B cell (primary cell): ENCODE data around the gene SLC2A11. TPM values are rescaled to one million over a fixed set of nuclear protein-coding genes. Genes with fewer than 3 reads are reported as not detected.
A peak's percentile ranks its signal among the peaks of the same experiment; 100 is the strongest.

ENCODE experiments used
- ATAC-seq: fragments of 200-7000 bp; cut with Tn5 transposase; one replicate; pipeline ENCODE4 v1.10.0; 2021; ENCODE audit warnings: low read depth, mild to moderate bottlenecking, moderate number of reproducible peaks, moderate library complexity
- CTCF ChIA-PET: fragments of 350-600 bp; sonication (Branson Sonifier 250); formaldehyde crosslinking; loops from one replicate; lab custom pipeline; 2021; ENCODE audit warnings: antibody characterized with exemption, inconsistent platforms; lab: Charles Lee
- POLR2A ChIA-PET: fragments of 350-600 bp; sonication (Branson Sonifier 250); formaldehyde crosslinking; loops from one replicate; lab custom pipeline; 2021; ENCODE audit warnings: antibody characterized with exemption; lab: Charles Lee
- DNase-seq: peaks from one replicate; pipeline ENCODE4 v3.0.0; 2013
- H2AFZ ChIP-seq: 2 replicates; pipeline ENCODE4 v1.6.1; 2012; ENCODE audit warnings: mild to moderate bottlenecking, low read depth, low read length; ENCODE audit not compliant: insufficient read depth, poor library complexity, severe bottlenecking
- H3K27ac ChIP-seq, 2 donors: 1 replicate in 1 of 2; 2 replicates in 1 of 2; pipeline ENCODE4 v1.5.1; 2012 to 2013; ENCODE audit warnings: low read length in 2 of 2, mild to moderate bottlenecking in 2 of 2, moderate library complexity in 1 of 2
- H3K27me3 ChIP-seq, 4 experiments: fragments of 200-600 bp in 1 of 4; sonication (generic) in 1 of 4; replicated peaks in 1 of 4; 1 replicate in 2 of 4; 2 replicates in 2 of 4; pipeline versions ENCODE4 v1.6.1 to v1.7.0; 2013 to 2016; ENCODE audit warnings: low read length in 3 of 4, mild to moderate bottlenecking in 2 of 4, mixed read lengths in 1 of 4, moderate library complexity in 1 of 4; ENCODE audit not compliant: insufficient read depth in 4 of 4, control insufficient read depth in 3 of 4; ENCODE audit errors: control extremely low read depth in 1 of 4
- H3K36me3 ChIP-seq, 2 experiments: replicated peaks in 1 of 2; 1 replicate in 1 of 2; 2 replicates in 1 of 2; pipeline versions ENCODE4 v1.6.1 to v1.7.1; 2013; ENCODE audit warnings: low read length in 1 of 2; ENCODE audit not compliant: insufficient read depth in 2 of 2, control insufficient read depth in 1 of 2; ENCODE audit errors: control extremely low read depth in 1 of 2, extremely low read depth in 1 of 2
- H3K4me1 ChIP-seq, 2 donors: fragments of 200-600 bp in 1 of 2; sonication (generic) in 1 of 2; 1 replicate in 1 of 2; 2 replicates in 1 of 2; pipeline versions ENCODE4 v1.5.1 to v1.6.1; 2013 to 2017; ENCODE audit warnings: low read length in 2 of 2; ENCODE audit not compliant: control insufficient read depth in 2 of 2, insufficient read depth in 2 of 2
- H3K4me2 ChIP-seq: replicated peaks from 2 replicates; pipeline ENCODE3; 2012; ENCODE audit warnings: mild to moderate bottlenecking, low read depth, low read length; ENCODE audit not compliant: poor library complexity, severe bottlenecking
- H3K4me3 ChIP-seq, 5 experiments: fragments of 200-600 bp in 1 of 5; sonication (generic) in 1 of 5; 1 replicate in 3 of 5; 2 replicates in 2 of 5; pipeline versions ENCODE4 v1.5.1 to v1.7.0; 2011 to 2016; ENCODE audit warnings: low read length in 4 of 5, mild to moderate bottlenecking in 4 of 5, low read depth in 2 of 5, control low read depth in 1 of 5, moderate library complexity in 1 of 5; ENCODE audit not compliant: insufficient read depth in 1 of 5; ENCODE audit errors: control extremely low read depth in 1 of 5, extremely low read depth in 1 of 5
- H3K79me2 ChIP-seq: fragments of 200-600 bp; sonication (generic); one replicate; pipeline ENCODE4 v1.6.0; 2016; ENCODE audit warnings: low read length; ENCODE audit not compliant: control insufficient read depth, insufficient read depth
- H3K9ac ChIP-seq: fragments of 200-600 bp; sonication (generic); 2 replicates; pipeline ENCODE4 v1.6.1; 2017; ENCODE audit warnings: mild to moderate bottlenecking, low read length, moderate library complexity
- H3K9me3 ChIP-seq, 3 donors: one replicate each; pipeline versions ENCODE4 v1.6.1 to v1.7.1; 2013; ENCODE audit warnings: low read length in 2 of 3; ENCODE audit not compliant: control insufficient read depth in 2 of 3, insufficient read depth in 1 of 3; ENCODE audit errors: control extremely low read depth in 1 of 3
- H4K20me1 ChIP-seq: 2 replicates; pipeline ENCODE4 v1.6.0; 2012; ENCODE audit warnings: mild to moderate bottlenecking, low read length; ENCODE audit not compliant: insufficient read depth, control insufficient read depth, poor library complexity, severe bottlenecking
- H3K27ac Mint-ChIP-seq: one replicate; pipeline ENCODE4 v1.8.0; 2021; ENCODE audit warnings: mixed read lengths
- H3K27me3 Mint-ChIP-seq: one replicate; pipeline ENCODE4 v1.8.0; 2021; ENCODE audit warnings: mixed read lengths
- H3K4me1 Mint-ChIP-seq: one replicate; pipeline ENCODE4 v1.8.0; 2021; ENCODE audit warnings: mixed read lengths
- H3K4me3 Mint-ChIP-seq: one replicate; pipeline ENCODE4 v1.8.0; 2021; ENCODE audit warnings: mixed read lengths
- H3K9me3 Mint-ChIP-seq: one replicate; pipeline ENCODE4 v1.8.0; 2022; ENCODE audit warnings: mixed read lengths; ENCODE audit not compliant: insufficient read depth
- CTCF ChIP-seq: fragments of 200-600 bp; IDR thresholded peaks from one replicate; pipeline ENCODE4 v1.8.0; 2022; ENCODE audit warnings: antibody characterized with exemption, mild to moderate bottlenecking
- EZH2 ChIP-seq: IDR thresholded peaks from 2 replicates; pipeline ENCODE4 v1.6.1; 2012; ENCODE audit warnings: borderline replicate concordance, low read depth, mild to moderate bottlenecking, moderate library complexity, low read length; ENCODE audit not compliant: insufficient read depth, poor library complexity, severe bottlenecking
- WGBS: methylation state at CpG from one replicate; pipeline ENCODE4 v1.1.5; 2013; ENCODE audit warnings: missing lambda C conversion rate; ENCODE audit not compliant: insufficient coverage; 5-methylcytosine and 5-hydroxymethylcytosine counted together
- intact Hi-C: fragments of 100-400 bp; cut with micrococcal nuclease; formaldehyde crosslinking; loops from one replicate; pipeline ENCODE4 v1.10.0; 2022
- polyA plus RNA-seq: library from polyadenylated mRNA; depleted of rRNA; stranded (reverse); fragments of >200 nt; gene quantifications from 2 replicates; pipeline ENCODE4 v1.2.3, GENCODE V29; 2012
- total RNA-seq, 2 donors: library from RNA; stranded (reverse); fragments of 120-200 nt in 1 of 2; gene quantifications; 1 replicate in 1 of 2; 2 replicates in 1 of 2; pipeline versions ENCODE4 v1.2.3 to v1.2.4, GENCODE V29; 2013 to 2022

The SLC2A11 gene
- total and polyA plus RNA-seq, 2 donors (not counting 1 experiment from before 2014, with no cell fraction given): 38.6 to 54.3 TPM

- H3K4me2 ChIP-seq: peak overlapping the region; percentile 34
- no peaks in the 10 kb centered on the region for H3K27me3 ChIP-seq
- H2AFZ ChIP-seq: peak overlapping the region; percentile 22
- peak overlapping the region; percentile 74 for H3K27ac Mint-ChIP-seq
- CTCF ChIA-PET: interaction anchor here (0.6 to 9.7 kb wide), 18 partner anchors 10 to 307 kb away, joined by 3 to 183 read pairs (median 4); partner anchors contain the start of genes CHCHD10, DERL3, MMP11 and SLC2A11
- H3K79me2 ChIP-seq: peaks cover 10% of the 10 kb centered on the region
- WGBS: 70% methylated on average over 21 of the region's 24 CpGs
- peaks cover 74% of the 10 kb centered on the region for H3K4me1 Mint-ChIP-seq
- POLR2A ChIA-PET: interaction anchor here (0.7 to 3.1 kb wide), 11 partner anchors 9 to 240 kb away, joined by 3 to 12 read pairs (median 5); partner anchors contain the start of genes DERL3, MMP11, SLC2A11 and SMARCB1
- TF ChIP-seq EZH2 (no peak), CTCF (no peak)
- peaks cover 0 to 5% (median 0%) of the 10 kb centered on the region in 3 donors for H3K9me3 ChIP-seq
- H3K36me3 ChIP-seq: no peaks in the 10 kb centered on the region
- intact Hi-C loops: loop anchor here (5.0 to 10.0 kb wide), 3 partner anchors 221 to 703 kb away; partner anchors contain the start of genes RAB36 and RSPH14
- no peak for DNase-seq
- H3K4me3 Mint-ChIP-seq: peak overlapping the region; percentile 39
- H3K27me3 Mint-ChIP-seq: no peaks in the 10 kb centered on the region
- no peaks in the 10 kb centered on the region for H3K9me3 Mint-ChIP-seq
- H4K20me1 ChIP-seq: no peaks in the 10 kb centered on the region
- no peak for ATAC-seq
- peaks cover 47 to 73% of the 10 kb centered on the region in 2 donors for H3K4me1 ChIP-seq
- H3K4me3 ChIP-seq: peak overlapping the region in 1 of 5 experiments; percentile 6
- no peak overlapping the region for H3K27ac ChIP-seq
- H3K9ac ChIP-seq: no peak overlapping the region
Observed at GRCh38 chr22:23847991-23848864, 9.4 kb upstream of the SLC2A11 start.
